Activated gamma-delta T cell treated with Interleukin-2 at 50 U/mL for 16 hours (primary cell): Measurements from ENCODE around the gene ICAM3.
"Not testable (repeated sequence)": the region's sequence is repeated elsewhere in the genome, so short reads cannot be mapped to it uniquely, and the experiment has no call there.

Experiments used
- DNase-seq: peaks from one replicate; pipeline ENCODE4 v3.0.0-alpha.2; 2020

ICAM3 gene

GRCh38 chr19:10344780-10345179 is 5.4 kb upstream of the ICAM3 start:
- no peak for DNase-seq

GRCh38 chr19:10343495-10343894 is 4.1 kb upstream of the ICAM3 start:
- DNase-seq: no peak

DNA sequence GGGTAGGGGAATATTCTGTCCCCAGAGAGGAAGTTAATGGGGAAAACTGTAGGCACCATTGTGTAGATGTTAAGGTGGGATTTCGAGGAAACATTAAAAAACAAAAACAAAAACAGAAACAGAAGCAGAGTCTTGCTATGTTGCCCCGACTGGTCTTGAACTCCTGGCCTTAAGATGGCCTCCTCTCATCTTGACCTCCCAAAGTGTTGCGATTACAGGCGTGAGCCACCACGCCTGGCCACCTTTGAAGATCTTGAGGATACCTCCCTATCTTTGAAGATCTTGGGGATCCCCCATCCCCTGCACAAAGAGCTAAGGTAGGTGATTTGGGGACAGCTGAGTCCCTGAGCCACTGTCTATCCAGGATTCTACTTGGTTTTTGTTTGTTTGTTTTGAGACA is 553 bp upstream of the ICAM3 start:
- DNase-seq: no peak

DNA sequence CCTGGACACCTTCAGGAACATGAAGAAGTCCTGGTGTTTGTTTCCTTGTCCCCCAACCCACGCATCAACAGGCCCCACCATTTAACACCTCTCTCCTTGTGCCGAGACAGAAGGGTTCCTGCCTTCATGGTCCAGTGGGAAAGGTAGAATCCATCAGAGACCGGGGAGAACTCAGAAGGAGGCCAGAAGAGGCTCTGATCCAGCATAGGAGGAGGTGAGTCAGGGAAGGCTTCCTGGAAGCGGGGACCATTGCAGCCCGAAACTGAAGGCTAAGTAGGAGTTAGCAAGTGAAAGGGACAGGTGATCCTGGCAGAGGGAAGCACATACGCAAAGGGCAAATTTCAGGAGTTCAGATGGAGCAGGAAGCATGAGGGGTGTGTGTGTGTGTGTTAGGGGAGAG is 484 bp downstream of the ICAM3 start:
- DNase-seq: no peak

- not testable (repeated sequence) for DNase-seq
These were observed 2.7 kb downstream of the ICAM3 start for GRCh38 chr19:10336725-10337124.

- no peak for DNase-seq
These were observed 4.0 kb downstream of the ICAM3 start for GRCh38 chr19:10335352-10335985.

GRCh38 chr19:10334588-10335351 is 4.7 kb downstream of the ICAM3 start:
- no peak for DNase-seq

DNA sequence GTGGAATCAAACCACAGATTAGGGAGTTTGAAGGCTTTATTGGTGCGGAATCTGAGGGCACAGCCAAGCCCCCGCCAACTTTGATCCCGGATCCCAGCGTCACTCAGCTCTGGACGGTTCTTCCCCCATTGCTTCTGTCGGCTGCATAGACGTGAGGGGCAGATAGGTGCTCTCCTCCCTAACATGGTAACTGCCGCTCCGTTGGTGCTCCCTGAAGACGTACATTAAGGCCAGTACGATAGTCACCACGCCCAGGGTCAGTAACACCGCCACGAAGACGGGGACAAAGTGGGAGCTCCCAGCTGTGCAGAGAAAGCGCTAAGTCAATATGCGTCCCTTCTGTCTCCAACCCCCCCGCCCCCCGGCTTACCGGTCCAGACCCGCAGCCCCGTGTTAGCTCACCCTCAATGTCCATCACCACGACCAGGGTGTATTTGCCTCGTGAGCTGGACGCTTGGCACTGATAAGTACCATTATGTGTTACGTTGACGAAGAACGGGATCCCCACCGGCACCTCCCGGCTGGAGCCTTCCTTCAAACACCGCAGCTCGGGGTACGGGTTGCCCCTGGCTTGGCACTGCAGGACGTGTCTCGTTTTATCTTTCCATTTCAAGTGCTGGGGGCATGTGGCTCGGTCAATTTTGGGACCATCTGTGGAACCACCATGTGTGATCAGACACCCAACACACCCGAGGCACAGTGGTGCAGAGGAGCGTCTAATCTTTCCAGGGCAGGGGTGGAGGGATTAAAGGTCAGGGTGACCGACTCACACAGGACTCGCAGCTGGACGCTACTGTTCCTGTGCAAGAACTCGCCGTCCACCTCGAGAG is 5.5 kb downstream of the ICAM3 start:
- no peak for DNase-seq

DNA sequence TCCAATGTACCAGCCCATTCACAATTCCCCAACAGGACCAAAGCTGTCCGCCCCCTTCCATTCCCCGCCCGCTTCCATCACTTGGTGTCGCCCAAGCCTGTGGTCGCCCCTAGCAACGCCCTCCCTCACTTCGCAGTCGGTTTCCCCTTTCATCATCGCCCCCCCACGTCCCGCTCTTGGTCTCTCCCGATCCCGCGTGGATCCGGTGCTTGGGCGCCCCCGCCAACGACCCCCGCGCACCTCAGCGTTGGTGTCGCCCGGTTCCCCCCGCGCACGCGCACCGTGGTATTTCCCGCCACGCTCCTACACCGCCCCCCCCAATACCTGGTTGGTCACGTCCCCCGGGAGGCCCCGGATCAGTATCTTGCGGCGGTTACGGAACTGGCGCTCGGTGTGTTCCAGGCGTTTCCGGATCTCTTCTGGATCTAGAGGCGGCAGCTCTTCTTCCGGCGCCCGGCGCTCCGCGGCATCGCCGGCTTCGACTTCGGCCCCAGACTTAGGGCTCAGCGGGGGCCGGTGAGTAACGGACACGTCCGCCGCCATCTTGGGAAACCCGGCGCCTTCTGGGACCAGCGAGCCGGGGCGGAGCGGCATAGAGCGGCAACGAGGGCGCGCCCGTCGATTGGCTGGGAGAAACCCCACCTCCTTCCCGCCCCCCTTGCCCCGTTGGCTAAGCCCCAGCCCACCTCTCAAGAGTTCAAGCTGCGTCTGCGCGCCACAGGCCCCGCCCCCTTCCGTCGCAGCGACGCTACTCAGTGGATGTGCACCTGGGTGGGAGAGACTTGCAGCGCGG is 6.3 kb downstream of the ICAM3 start, which contains the start of gene RAVER1:
TSS of gene RAVER1 (minus strand) at position 565 of the 793 bp plus-strand sequence. CDS start at position 543, 22 bp downstream.
- DNase-seq: peak; percentile 98

DNA sequence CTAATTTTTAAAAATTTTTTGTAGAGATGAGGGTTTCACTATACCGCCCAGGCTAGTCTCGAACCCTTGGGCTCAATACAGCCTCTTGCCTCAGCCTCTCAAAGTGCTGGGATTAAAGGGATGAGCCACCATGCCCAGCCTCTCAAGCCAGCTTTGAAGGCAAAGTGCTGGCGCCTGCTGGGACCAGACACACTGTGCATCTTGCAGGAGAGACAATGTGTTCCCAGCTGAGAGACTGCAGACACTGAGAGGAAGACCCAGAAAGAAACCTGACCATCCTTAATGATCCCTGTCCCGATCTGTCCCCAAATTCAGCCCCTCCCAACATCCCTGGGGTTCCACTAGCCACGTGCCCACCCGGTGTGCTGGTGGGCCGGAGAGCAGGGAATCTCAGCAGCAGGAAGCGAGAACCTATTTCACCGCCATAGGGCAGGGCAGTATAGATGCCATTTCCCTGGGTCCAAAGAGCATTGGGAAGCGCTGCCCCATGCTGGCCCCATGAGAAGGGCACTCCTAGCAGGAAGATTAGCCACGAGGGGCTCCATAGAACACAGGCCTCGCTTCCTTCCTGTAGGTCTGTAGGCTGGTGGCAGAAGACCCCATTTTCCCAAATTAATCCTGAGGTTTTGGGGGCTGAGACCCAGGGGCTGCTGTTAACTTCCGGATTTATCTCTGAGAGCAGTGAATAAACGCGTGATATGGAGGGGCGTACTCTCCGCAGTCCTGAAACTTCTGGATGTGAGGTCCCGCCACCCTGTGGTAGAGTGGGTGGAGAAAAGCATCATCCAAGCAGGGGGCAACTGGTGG is 7.1 kb downstream of the ICAM3 start:
- DNase-seq: no peak

- no peak for DNase-seq
These were observed 9.9 kb downstream of the ICAM3 start for GRCh38 chr19:10329555-10329954.

DNA sequence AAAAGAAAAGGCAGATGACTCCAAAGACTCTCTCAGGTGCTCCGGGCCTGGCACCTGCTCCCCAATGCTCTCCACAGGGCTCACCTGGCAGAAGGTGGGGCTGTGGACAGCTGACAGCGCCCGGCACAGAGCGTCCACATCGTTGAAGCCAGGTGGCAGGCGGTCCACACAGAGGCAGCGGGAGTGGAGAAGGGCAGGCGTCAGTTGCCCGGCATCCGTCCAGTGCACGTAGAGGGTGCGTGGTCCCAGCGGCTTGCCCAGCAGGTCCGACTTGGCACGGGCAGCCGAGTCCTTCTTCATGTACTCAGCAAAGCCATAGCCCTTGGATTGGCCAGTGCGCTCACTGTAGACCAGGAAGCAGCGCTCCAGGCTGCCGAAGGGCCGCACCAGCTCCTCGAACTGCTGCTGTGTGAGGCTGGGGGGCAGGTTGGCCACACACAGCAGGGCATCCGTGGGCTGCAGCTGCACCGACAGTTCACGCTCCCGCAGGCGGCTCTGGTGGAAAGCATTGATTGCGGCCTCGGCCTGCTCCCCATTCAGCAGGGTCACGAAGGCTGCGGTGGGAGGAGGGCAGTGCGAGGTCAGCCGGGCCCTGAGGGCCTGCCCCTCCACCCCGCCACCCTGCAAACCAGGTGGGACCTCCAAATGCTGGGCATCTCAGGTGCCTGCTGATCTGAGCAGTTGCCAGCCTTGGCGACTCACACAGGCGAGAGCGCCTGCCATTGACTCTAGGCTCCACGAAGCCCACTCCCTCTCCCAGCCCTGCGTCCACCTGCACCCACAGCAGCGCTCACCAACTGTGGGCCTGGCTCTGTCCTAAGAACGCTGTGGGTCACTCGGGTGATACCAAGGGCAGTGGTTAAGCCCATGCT is 10.6 kb downstream of the ICAM3 start:
- no peak for DNase-seq

DNA sequence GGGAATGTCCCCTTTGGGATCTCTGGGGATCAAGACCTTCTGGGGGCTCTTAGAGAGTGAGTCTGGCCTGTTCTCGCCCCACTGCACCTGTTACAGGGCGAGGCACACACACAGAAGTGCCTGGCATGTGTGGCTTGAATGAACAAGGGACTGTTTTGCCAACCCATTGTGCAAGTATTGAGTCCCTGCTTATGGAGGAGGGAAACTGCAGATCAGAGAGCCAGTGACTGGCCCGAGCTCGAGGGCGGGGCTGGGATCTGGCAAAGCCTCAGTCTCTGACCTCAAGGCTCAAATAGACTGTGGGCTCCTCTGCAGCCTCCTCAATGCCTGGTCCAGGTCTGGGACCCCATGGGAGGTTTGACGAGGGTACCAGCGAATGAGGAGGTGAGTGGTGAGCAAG is 11.6 kb downstream of the ICAM3 start:
- DNase-seq: no peak

- DNase-seq: no peak
These were observed 13.7 kb downstream of the ICAM3 start for GRCh38 chr19:10325732-10326131.

GRCh38 chr19:10321874-10322835 is 17.3 kb downstream of the ICAM3 start:
- DNase-seq: no peak

- no peak for DNase-seq
These were observed 18.0 kb downstream of the ICAM3 start for GRCh38 chr19:10321417-10321797.

DNA sequence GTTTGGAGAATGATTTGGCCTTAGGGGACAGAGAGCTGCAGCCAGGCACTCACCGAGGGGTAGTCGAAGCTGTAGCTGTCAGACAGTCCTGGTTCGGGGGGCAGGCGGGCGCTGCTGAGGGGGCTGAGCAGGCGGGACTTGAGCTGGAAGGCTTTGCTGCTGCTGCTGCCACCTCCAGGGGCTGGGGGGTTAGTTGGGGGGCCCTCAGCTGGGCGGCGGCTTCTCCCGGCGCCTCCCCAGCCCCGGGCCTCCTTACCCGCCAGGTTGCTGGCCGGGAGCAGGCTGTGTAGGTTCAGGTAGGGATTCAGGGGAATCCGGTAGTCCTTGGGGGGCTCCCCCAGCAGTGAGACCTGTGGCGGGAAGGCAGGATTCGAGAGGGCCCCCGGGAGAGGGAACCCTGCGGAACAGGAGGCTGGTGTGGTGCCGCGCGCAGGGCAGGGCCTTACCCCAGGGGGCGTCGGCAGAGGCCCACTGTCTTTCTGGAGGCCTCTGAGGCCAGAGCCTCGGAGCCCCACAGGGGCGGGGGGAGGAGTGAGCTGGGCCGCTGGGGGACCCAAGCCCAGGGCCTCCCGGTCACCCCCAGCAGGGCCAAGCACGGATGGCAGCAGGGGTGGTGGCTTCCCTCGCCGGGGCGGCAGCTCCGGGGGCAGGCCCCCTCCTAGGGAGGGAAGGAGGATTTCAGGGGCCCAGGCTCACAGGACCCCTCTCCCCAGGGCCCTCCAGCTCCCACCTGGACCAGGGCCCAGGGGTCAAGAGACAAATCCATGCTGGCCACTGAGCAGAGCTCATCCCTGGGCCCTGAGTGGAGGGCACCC is 18.6 kb downstream of the ICAM3 start:
- no peak for DNase-seq

- no peak for DNase-seq
These were observed 20.4 kb downstream of the ICAM3 start for GRCh38 chr19:10318807-10319682.
